H9 (cell line): ENCODE results near the gene IFT52. TPM values are rescaled to one million over a fixed set of nuclear protein-coding genes. Genes with fewer than 3 reads are reported as not detected.

ENCODE experiments used
- DNase-seq: peaks from one replicate; pipeline ENCODE4 v3.0.0-alpha.2; 2017
- H2AFZ ChIP-seq: one replicate; pipeline ENCODE4 v1.6.1; 2013; ENCODE audit warnings: mild to moderate bottlenecking, low read length, control low read depth, moderate library complexity
- H2AK5ac ChIP-seq: 2 replicates; pipeline ENCODE4 v1.6.1; 2013; ENCODE audit warnings: low read length, control low read depth, mixed read lengths; ENCODE audit not compliant: insufficient read length
- H2BK120ac ChIP-seq: one replicate; pipeline ENCODE4 v1.6.1; 2013; ENCODE audit warnings: low read depth, mild to moderate bottlenecking, low read length, control low read depth, inconsistent platforms; ENCODE audit not compliant: poor library complexity, severe bottlenecking
- H2BK12ac ChIP-seq: 2 replicates; pipeline ENCODE4 v1.6.1; 2013; ENCODE audit warnings: low read length, control low read depth, mixed read lengths, low read depth; ENCODE audit not compliant: insufficient read length
- H2BK15ac ChIP-seq: 2 replicates; pipeline ENCODE4 v1.6.1; 2013; ENCODE audit warnings: low read depth, low read length, control low read depth
- H2BK20ac ChIP-seq: one replicate; pipeline ENCODE4 v1.6.1; 2013; ENCODE audit warnings: low read depth, mild to moderate bottlenecking, low read length, control low read depth, inconsistent platforms; ENCODE audit not compliant: poor library complexity, severe bottlenecking
- H2BK5ac ChIP-seq: 2 replicates; pipeline ENCODE4 v1.6.1; 2013; ENCODE audit warnings: low read length, control low read depth, mixed read lengths; ENCODE audit not compliant: insufficient read length
- H3K14ac ChIP-seq: 2 replicates; pipeline ENCODE4 v1.6.1; 2013; ENCODE audit warnings: low read length, control low read depth; ENCODE audit not compliant: insufficient read depth
- H3K18ac ChIP-seq: 2 replicates; pipeline ENCODE4 v1.6.1; 2013; ENCODE audit warnings: low read depth, mild to moderate bottlenecking, mixed read lengths, low read length, control low read depth; ENCODE audit not compliant: insufficient read length
- H3K23ac ChIP-seq: 2 replicates; pipeline ENCODE4 v1.6.1; 2013; ENCODE audit warnings: low read length, control low read depth, mixed read lengths, low read depth; ENCODE audit not compliant: insufficient read length
- H3K23me2 ChIP-seq: 2 replicates; pipeline ENCODE4 v1.6.1; 2013; ENCODE audit warnings: low read depth, mild to moderate bottlenecking, mixed read lengths, low read length, control low read depth; ENCODE audit not compliant: insufficient read length, poor library complexity, severe bottlenecking
- H3K27ac ChIP-seq: 2 replicates; pipeline ENCODE4 v1.5.1; 2013; ENCODE audit warnings: low read length, control low read depth, mixed read lengths, low read depth; ENCODE audit not compliant: insufficient read length
- H3K27me3 ChIP-seq: 2 replicates; pipeline ENCODE4 v1.6.1; 2013; ENCODE audit warnings: low read length, control low read depth, inconsistent platforms; ENCODE audit not compliant: insufficient read depth
- H3K4ac ChIP-seq: 2 replicates; pipeline ENCODE4 v1.6.1; 2013; ENCODE audit warnings: low read depth, mild to moderate bottlenecking, control low read depth, inconsistent platforms, low read length, moderate library complexity
- H3K4me1 ChIP-seq: 2 replicates; pipeline ENCODE4 v1.6.1; 2013; ENCODE audit warnings: low read length, control low read depth, inconsistent platforms; ENCODE audit not compliant: insufficient read depth
- H3K4me2 ChIP-seq: 2 replicates; pipeline ENCODE4 v1.6.1; 2013; ENCODE audit warnings: low read length, control low read depth, mixed read lengths; ENCODE audit not compliant: insufficient read length, insufficient read depth
- H3K56ac ChIP-seq: 2 replicates; pipeline ENCODE4 v1.6.1; 2013; ENCODE audit warnings: low read depth, mild to moderate bottlenecking, mixed read lengths, low read length, control low read depth; ENCODE audit not compliant: insufficient read length
- H3K79me1 ChIP-seq: 2 replicates; pipeline ENCODE4 v1.6.1; 2013; ENCODE audit warnings: low read depth, mild to moderate bottlenecking, moderate library complexity, low read length, control low read depth, inconsistent platforms; ENCODE audit not compliant: insufficient read depth, poor library complexity, severe bottlenecking
- H3K79me2 ChIP-seq: 2 replicates; pipeline ENCODE4 v1.6.1; 2013; ENCODE audit warnings: low read length, control low read depth, inconsistent platforms; ENCODE audit not compliant: insufficient read depth
- H3K9ac ChIP-seq: 2 replicates; pipeline ENCODE4 v1.6.1; 2013; ENCODE audit warnings: low read length, control low read depth, mixed read lengths; ENCODE audit not compliant: insufficient read length; ENCODE audit errors: extremely low read depth
- H3K9me3 ChIP-seq: one replicate; pipeline ENCODE4 v1.6.1; 2013; ENCODE audit warnings: low read depth, low read length, inconsistent platforms; ENCODE audit not compliant: control insufficient read depth
- H3T11ph ChIP-seq: one replicate; pipeline ENCODE4 v1.6.1; 2013; ENCODE audit warnings: mild to moderate bottlenecking, low read length, control low read depth, inconsistent platforms
- H4K20me1 ChIP-seq: one replicate; pipeline ENCODE4 v1.6.1; 2013; ENCODE audit not compliant: control insufficient read depth, insufficient read length, insufficient read depth
- H4K5ac ChIP-seq: 2 replicates; pipeline ENCODE4 v1.6.1; 2013; ENCODE audit warnings: low read depth, mild to moderate bottlenecking, mixed read lengths, low read length, control low read depth; ENCODE audit not compliant: insufficient read length
- H4K8ac ChIP-seq: replicated peaks from 2 replicates; pipeline ENCODE4 v1.6.1; 2013; ENCODE audit warnings: low read length, control low read depth, mixed read lengths, low read depth; ENCODE audit not compliant: insufficient read length
- H4K91ac ChIP-seq: 2 replicates; pipeline ENCODE4 v1.6.1; 2013; ENCODE audit warnings: low read depth, mild to moderate bottlenecking, moderate library complexity, mixed read lengths, low read length, control low read depth; ENCODE audit not compliant: insufficient read length
- H3K27ac Mint-ChIP-seq, 3 experiments: 2 replicates in 2 of 3; 3 replicates in 1 of 3; pipeline ENCODE4 v1.8.0; 2020 to 2021; ENCODE audit warnings: mixed read lengths in 3 of 3, mild to moderate bottlenecking in 1 of 3, moderate library complexity in 1 of 3
- H3K27me3 Mint-ChIP-seq: 2 replicates; pipeline ENCODE4 v1.8.0; 2021; ENCODE audit warnings: low read depth, mild to moderate bottlenecking, moderate library complexity, mixed read lengths
- H3K36me3 Mint-ChIP-seq, 3 experiments: 2 replicates in 2 of 3; 3 replicates in 1 of 3; pipeline ENCODE4 v1.8.0; 2020 to 2021; ENCODE audit warnings: low read depth in 3 of 3, mixed read lengths in 3 of 3; ENCODE audit not compliant: insufficient read depth in 1 of 3
- H3K4me1 Mint-ChIP-seq, 2 experiments: 2 replicates each; pipeline ENCODE4 v1.8.0; 2020; ENCODE audit warnings: mixed read lengths in 2 of 2
- H3K4me3 Mint-ChIP-seq, 2 experiments: 2 replicates in 1 of 2; 3 replicates in 1 of 2; pipeline ENCODE4 v1.8.0; 2020 to 2021; ENCODE audit warnings: mild to moderate bottlenecking in 2 of 2, mixed read lengths in 2 of 2, moderate library complexity in 1 of 2
- H3K9me3 Mint-ChIP-seq, 2 experiments: 2 replicates in 1 of 2; 3 replicates in 1 of 2; pipeline ENCODE4 v1.8.0; 2020; ENCODE audit warnings: mild to moderate bottlenecking in 2 of 2, mixed read lengths in 2 of 2, moderate library complexity in 1 of 2
- CTCF ChIP-seq: fragments of 200-600 bp; sonication (generic); conservative IDR thresholded peaks from 3 replicates; pipeline ENCODE4 v1.8.0; 2021; ENCODE audit warnings: antibody characterized with exemption, mild to moderate bottlenecking
- WGBS: extraction: QIAGEN DNeasy Blood & Tissue Kit; methylation state at CpG from one replicate; pipeline ENCODE4 v1.1.7; 2013; ENCODE audit warnings: missing lambda C conversion rate, low lambda C conversion rate, mixed read lengths; ENCODE audit not compliant: insufficient read length; ENCODE audit errors: extremely low coverage; 5-methylcytosine and 5-hydroxymethylcytosine counted together
- total RNA-seq: library from RNA; stranded (reverse); gene quantifications from 2 replicates; pipeline ENCODE4 v1.2.1, GENCODE V29; 2021

Gene IFT52
- total RNA-seq, 1 experiment from 2014 or later: 44.5 TPM

- Histone ChIP-seq H3K14ac (no peak overlapping the region), H3K79me2 (no peaks in the 10 kb centered on the region), H3K27me3 (no peaks in the 10 kb centered on the region), H3K23me2 (no peaks in the 10 kb centered on the region), H3K79me1 (no peaks in the 10 kb centered on the region), H3T11ph (no peak overlapping the region), H4K5ac (no peak overlapping the region), H3K9ac (no peak overlapping the region), H2BK12ac (no peak overlapping the region), H2BK120ac (no peak overlapping the region), H2BK15ac (no peak overlapping the region), H2AFZ (no peak overlapping the region), H3K4me1 (no peaks in the 10 kb centered on the region), H3K27ac (no peak overlapping the region), H3K23ac (no peak overlapping the region), H4K8ac (no peak overlapping the region), H3K4ac (no peak overlapping the region), H2BK20ac (no peak overlapping the region), H3K9me3 (no peaks in the 10 kb centered on the region), H4K20me1 (no peaks in the 10 kb centered on the region), H3K4me2 (no peak overlapping the region), H4K91ac (no peak overlapping the region), H2AK5ac (no peak overlapping the region), H3K18ac (no peak overlapping the region), H3K56ac (no peak overlapping the region), H2BK5ac (no peak overlapping the region)
- no CpG with 5 or more reads among the region's 6 CpGs for WGBS
- peaks cover 3% of the 10 kb centered on the region in 2 experiments; a peak in 3 of 4 replicates for H3K4me1 Mint-ChIP-seq
- H3K27ac Mint-ChIP-seq: no peak overlapping the region
- no peaks in the 10 kb centered on the region for H3K36me3 Mint-ChIP-seq
- DNase-seq: no peak
- TF ChIP-seq CTCF: no peak
- no peaks in the 10 kb centered on the region for H3K9me3 Mint-ChIP-seq
- no peak overlapping the region for H3K4me3 Mint-ChIP-seq
- no peaks in the 10 kb centered on the region for H3K27me3 Mint-ChIP-seq
Observed at GRCh38 chr20:43571771-43572170, 19.0 kb upstream of the IFT52 start.
